ENCODE results near the gene MOK. TPM values are rescaled to one million over a fixed set of nuclear protein-coding genes. Genes with fewer than 3 reads are reported as not detected.

MOK gene
- total and polyA plus RNA-seq, 4 experiments from 2014 or later, result 0.73 to 1.4 (median 1.3) TPM; not detected in 1

GRCh38 chr14:102212356-102212755 is 92.6 kb downstream of the MOK start:
- intact Hi-C loops (cut with micrococcal nuclease), result no loop called here
- no peaks in the 10 kb centered on the region for H3K27me3 ChIP-seq (ENCODE audit: insufficient read depth, low read length)
- peaks cover 27% of the 10 kb centered on the region for H3K36me3 ChIP-seq (ENCODE audit: insufficient read depth, low read length)
- Mint-ChIP-seq H3K27ac (peak overlapping the region in 1 of 7 donors; percentile 48), H3K36me3 (peaks cover 25 to 49% of the 10 kb centered on the region in 2 donors), H3K4me3 (no peak overlapping the region), H3K9me3 (no peaks in the 10 kb centered on the region), H3K4me1 (peaks cover 0 to 11% (median under 1%) of the 10 kb centered on the region in 4 donors), H3K27me3 (no peaks in the 10 kb centered on the region)
- DNase-seq, result no peak
- ChIA-PET POLR2A (ENCODE audit: partially characterized antibody) (no interaction called here), CTCF (ENCODE audit: partially characterized antibody) (interaction anchor here (1.6 kb wide), 1 partner anchor 21 kb away, joined by 3 read pairs; no protein-coding TSS in a partner anchor)
- H3K4me1 ChIP-seq (ENCODE audit: insufficient read depth, low read length), result no peaks in the 10 kb centered on the region
- H3K27ac ChIP-seq (ENCODE audit: low read depth, low read length), result no peak overlapping the region
- H3K9me3 ChIP-seq (ENCODE audit: control insufficient read depth in 1 of 2, low read length in 2 of 2), result no peaks in the 10 kb centered on the region
- no peak overlapping the region for H3K4me3 ChIP-seq (ENCODE audit: low read length in 2 of 2)

GRCh38 chr14:102211240-102211639 is 93.7 kb downstream of the MOK start:
- ChIA-PET POLR2A (ENCODE audit: partially characterized antibody) (no interaction called here), CTCF (ENCODE audit: partially characterized antibody) (no interaction called here)
- peaks cover 31 to 58% of the 10 kb centered on the region in 2 donors for H3K36me3 Mint-ChIP-seq
- H3K27me3 Mint-ChIP-seq, result no peaks in the 10 kb centered on the region
- H3K9me3 Mint-ChIP-seq, result no peaks in the 10 kb centered on the region
- H3K27ac Mint-ChIP-seq, result no peak overlapping the region
- H3K9me3 ChIP-seq (ENCODE audit: control insufficient read depth in 1 of 2, low read length in 2 of 2), result no peaks in the 10 kb centered on the region
- no peak overlapping the region for H3K4me3 ChIP-seq (ENCODE audit: low read length in 2 of 2)
- H3K4me3 Mint-ChIP-seq, result no peak overlapping the region
- H3K4me1 Mint-ChIP-seq, result peaks cover 0 to 11% (median under 1%) of the 10 kb centered on the region in 4 donors
- H3K27ac ChIP-seq (ENCODE audit: low read depth, low read length), result no peak overlapping the region
- H3K27me3 ChIP-seq (ENCODE audit: insufficient read depth, low read length), result no peaks in the 10 kb centered on the region
- intact Hi-C loops (cut with micrococcal nuclease), result no loop called here
- H3K4me1 ChIP-seq (ENCODE audit: insufficient read depth, low read length), result no peaks in the 10 kb centered on the region
- DNase-seq, result no peak
- H3K36me3 ChIP-seq (ENCODE audit: insufficient read depth, low read length), result peaks cover 32% of the 10 kb centered on the region

- Histone ChIP-seq H3K4me1 (ENCODE audit: insufficient read depth, low read length) (no peaks in the 10 kb centered on the region), H3K9me3 (ENCODE audit: control insufficient read depth in 1 of 2, low read length in 2 of 2) (no peaks in the 10 kb centered on the region), H3K36me3 (ENCODE audit: insufficient read depth, low read length) (peaks cover 34% of the 10 kb centered on the region), H3K27me3 (ENCODE audit: insufficient read depth, low read length) (no peaks in the 10 kb centered on the region), H3K4me3 (ENCODE audit: low read length in 2 of 2) (no peak overlapping the region), H3K27ac (ENCODE audit: low read depth, low read length) (no peak overlapping the region)
- Mint-ChIP-seq H3K4me3 (no peak overlapping the region), H3K27ac (no peak overlapping the region), H3K9me3 (no peaks in the 10 kb centered on the region), H3K4me1 (peaks cover 0 to 11% (median under 1%) of the 10 kb centered on the region in 4 donors), H3K36me3 (peaks cover 34 to 64% of the 10 kb centered on the region in 2 donors), H3K27me3 (no peaks in the 10 kb centered on the region)
- intact Hi-C loops (cut with micrococcal nuclease), result no loop called here
- POLR2A ChIA-PET (ENCODE audit: partially characterized antibody), result no interaction called here
- CTCF ChIA-PET (ENCODE audit: partially characterized antibody), result no interaction called here
- no peak for DNase-seq
Observed at GRCh38 chr14:102210421-102211042, 94.4 kb downstream of the MOK start.

GRCh38 chr14:102209224-102209966 is 95.6 kb downstream of the MOK start:
- peaks cover 0 to 12% (median 2%) of the 10 kb centered on the region in 4 donors for H3K4me1 Mint-ChIP-seq
- Histone ChIP-seq H3K4me1 (ENCODE audit: insufficient read depth, low read length) (no peaks in the 10 kb centered on the region), H3K9me3 (ENCODE audit: control insufficient read depth in 1 of 2, low read length in 2 of 2) (no peaks in the 10 kb centered on the region), H3K27me3 (ENCODE audit: insufficient read depth, low read length) (no peaks in the 10 kb centered on the region), H3K27ac (ENCODE audit: low read depth, low read length) (no peak overlapping the region), H3K36me3 (ENCODE audit: insufficient read depth, low read length) (peaks cover 44% of the 10 kb centered on the region), H3K4me3 (ENCODE audit: low read length in 2 of 2) (no peak overlapping the region)
- ChIA-PET POLR2A (ENCODE audit: partially characterized antibody) (no interaction called here), CTCF (ENCODE audit: partially characterized antibody) (no interaction called here)
- H3K27ac Mint-ChIP-seq, result peak overlapping the region in 2 of 7 donors; percentile 29 to 42
- H3K4me3 Mint-ChIP-seq, result no peak overlapping the region
- intact Hi-C loops (cut with micrococcal nuclease), result no loop called here
- no peak for DNase-seq
- peaks cover 41 to 64% of the 10 kb centered on the region in 2 donors for H3K36me3 Mint-ChIP-seq
- no peaks in the 10 kb centered on the region for H3K9me3 Mint-ChIP-seq
- H3K27me3 Mint-ChIP-seq, result no peaks in the 10 kb centered on the region

- Histone ChIP-seq H3K9me3 (ENCODE audit: control insufficient read depth in 1 of 2, low read length in 2 of 2) (no peaks in the 10 kb centered on the region), H3K27ac (ENCODE audit: low read depth, low read length) (no peak overlapping the region), H3K36me3 (ENCODE audit: insufficient read depth, low read length) (peaks cover 44% of the 10 kb centered on the region), H3K4me1 (ENCODE audit: insufficient read depth, low read length) (no peaks in the 10 kb centered on the region), H3K4me3 (ENCODE audit: low read length in 2 of 2) (no peak overlapping the region), H3K27me3 (ENCODE audit: insufficient read depth, low read length) (no peaks in the 10 kb centered on the region)
- Mint-ChIP-seq H3K4me3 (no peak overlapping the region), H3K9me3 (no peaks in the 10 kb centered on the region), H3K36me3 (peaks cover 45 to 69% of the 10 kb centered on the region in 2 donors), H3K27ac (no peak overlapping the region), H3K4me1 (peaks cover 3 to 17% (median 4%) of the 10 kb centered on the region in 4 donors), H3K27me3 (no peaks in the 10 kb centered on the region)
- intact Hi-C loops (cut with micrococcal nuclease), result no loop called here
- no peak for DNase-seq
- POLR2A ChIA-PET (ENCODE audit: partially characterized antibody), result no interaction called here
- CTCF ChIA-PET (ENCODE audit: partially characterized antibody), result no interaction called here
Observed at GRCh38 chr14:102208741-102209140, 96.2 kb downstream of the MOK start.

GRCh38 chr14:102207831-102208365 is 97.1 kb downstream of the MOK start:
- Histone ChIP-seq H3K4me3 (ENCODE audit: low read length in 2 of 2) (no peak overlapping the region), H3K4me1 (ENCODE audit: insufficient read depth, low read length) (no peaks in the 10 kb centered on the region), H3K27me3 (ENCODE audit: insufficient read depth, low read length) (no peaks in the 10 kb centered on the region), H3K9me3 (ENCODE audit: control insufficient read depth in 1 of 2, low read length in 2 of 2) (no peaks in the 10 kb centered on the region), H3K27ac (ENCODE audit: low read depth, low read length) (no peak overlapping the region), H3K36me3 (ENCODE audit: insufficient read depth, low read length) (peaks cover 44% of the 10 kb centered on the region)
- Mint-ChIP-seq H3K4me3 (no peak overlapping the region), H3K27ac (no peak overlapping the region), H3K36me3 (peaks cover 45 to 70% of the 10 kb centered on the region in 2 donors), H3K4me1 (peaks cover 3 to 17% (median 5%) of the 10 kb centered on the region in 4 donors), H3K27me3 (no peaks in the 10 kb centered on the region), H3K9me3 (no peaks in the 10 kb centered on the region)
- ChIA-PET POLR2A (ENCODE audit: partially characterized antibody) (no interaction called here), CTCF (ENCODE audit: partially characterized antibody) (no interaction called here)
- intact Hi-C loops (cut with micrococcal nuclease), result no loop called here
- DNase-seq, result no peak

- intact Hi-C loops (cut with micrococcal nuclease), result no loop called here
- ChIA-PET POLR2A (ENCODE audit: partially characterized antibody) (interaction anchor here (1.4 kb wide), 1 partner anchor 8 kb away, joined by 4 read pairs; no protein-coding TSS in a partner anchor), CTCF (ENCODE audit: partially characterized antibody) (no interaction called here)
- peaks cover 3 to 19% (median 7%) of the 10 kb centered on the region in 4 donors for H3K4me1 Mint-ChIP-seq
- peak overlapping the region in 1 of 7 donors; percentile 29 for H3K27ac Mint-ChIP-seq
- Histone ChIP-seq H3K27me3 (ENCODE audit: insufficient read depth, low read length) (no peaks in the 10 kb centered on the region), H3K9me3 (ENCODE audit: control insufficient read depth in 1 of 2, low read length in 2 of 2) (no peaks in the 10 kb centered on the region), H3K36me3 (ENCODE audit: insufficient read depth, low read length) (peaks cover 42% of the 10 kb centered on the region), H3K4me1 (ENCODE audit: insufficient read depth, low read length) (peaks cover 2% of the 10 kb centered on the region), H3K27ac (ENCODE audit: low read depth, low read length) (no peak overlapping the region), H3K4me3 (ENCODE audit: low read length in 2 of 2) (no peak overlapping the region)
- no peaks in the 10 kb centered on the region for H3K9me3 Mint-ChIP-seq
- H3K27me3 Mint-ChIP-seq, result no peaks in the 10 kb centered on the region
- peaks cover 45 to 69% of the 10 kb centered on the region in 2 donors for H3K36me3 Mint-ChIP-seq
- DNase-seq, result no peak
- H3K4me3 Mint-ChIP-seq, result no peak overlapping the region
Observed at GRCh38 chr14:102206918-102207317, 98.0 kb downstream of the MOK start.
